Liver (tissue), 9 donors: ENCODE results near the gene CA10. TPM values are rescaled to one million over a fixed set of nuclear protein-coding genes. Genes with fewer than 3 reads are reported as not detected.

Experiments used
- DNase-seq: peaks from one replicate; pipeline ENCODE4 v3.0.0-alpha.2; 2017; ENCODE audit warnings: low spot score
- H3K27ac ChIP-seq, 2 donors: one replicate each; pipeline ENCODE4 v1.7.0; 2013; ENCODE audit warnings: inconsistent platforms in 2 of 2, low read length in 2 of 2, control low read depth in 1 of 2, low read depth in 1 of 2, mild to moderate bottlenecking in 1 of 2
- H3K27me3 ChIP-seq, 4 donors: one replicate each; pipeline versions ENCODE4 v1.6.1 to v1.7.0; 2013; ENCODE audit warnings: low read length in 3 of 4, inconsistent platforms in 1 of 4, mild to moderate bottlenecking in 1 of 4, moderate library complexity in 1 of 4; ENCODE audit not compliant: control insufficient read depth in 4 of 4, insufficient read depth in 4 of 4
- H3K36me3 ChIP-seq, 4 donors: one replicate each; pipeline versions ENCODE4 v1.6.1 to v1.7.0; 2013; ENCODE audit warnings: low read length in 3 of 4, mild to moderate bottlenecking in 3 of 4, low read depth in 1 of 4, moderate library complexity in 1 of 4; ENCODE audit not compliant: control insufficient read depth in 4 of 4, insufficient read depth in 3 of 4
- H3K4me1 ChIP-seq, 4 donors: one replicate each; pipeline versions ENCODE4 v1.6.1 to v1.7.0; 2013; ENCODE audit warnings: low read length in 3 of 4, mild to moderate bottlenecking in 3 of 4, moderate library complexity in 1 of 4; ENCODE audit not compliant: control insufficient read depth in 4 of 4, insufficient read depth in 4 of 4
- H3K4me3 ChIP-seq, 3 donors: one replicate each; pipeline versions ENCODE4 v1.6.1 to v1.7.0; 2013; ENCODE audit warnings: low read length in 3 of 3, control low read depth in 1 of 3, low read depth in 1 of 3, mild to moderate bottlenecking in 1 of 3
- H3K9ac ChIP-seq, 2 donors: one replicate each; pipeline ENCODE4 v1.7.0; 2013; ENCODE audit warnings: low read length in 2 of 2, mild to moderate bottlenecking in 2 of 2, moderate library complexity in 2 of 2, control low read depth in 1 of 2, low read depth in 1 of 2
- H3K9me3 ChIP-seq, 4 donors: one replicate each; pipeline versions ENCODE4 v1.6.1 to v1.7.0; 2013; ENCODE audit warnings: low read length in 3 of 4; ENCODE audit not compliant: control insufficient read depth in 4 of 4
- ATF3 ChIP-seq: IDR thresholded peaks from 2 replicates; pipeline ENCODE4 v1.6.1; 2016; ENCODE audit warnings: antibody characterized with exemption
- CTCF ChIP-seq: fragments of 150-350 bp; IDR thresholded peaks from 2 replicates; pipeline ENCODE4 v1.5.1; 2017; ENCODE audit warnings: improper control_type of control experiment, low read depth, low read length; ENCODE audit not compliant: missing input control
- EGR1 ChIP-seq, 2 donors: IDR thresholded peaks; 2 replicates each; pipeline ENCODE4 v1.6.1; 2016 to 2018; ENCODE audit warnings: antibody characterized with exemption in 2 of 2, low read depth in 2 of 2
- FOXA2 ChIP-seq: IDR thresholded peaks from 2 replicates; pipeline ENCODE4 v1.6.1; 2016; ENCODE audit warnings: antibody characterized with exemption
- HNF4A ChIP-seq, 2 donors: conservative IDR thresholded peaks; 2 replicates each; pipeline ENCODE4 v1.6.1; 2016; ENCODE audit warnings: antibody characterized with exemption in 2 of 2, mild to moderate bottlenecking in 2 of 2
- HNF4G ChIP-seq: IDR thresholded peaks from 2 replicates; pipeline ENCODE4 v1.6.1; 2016; ENCODE audit warnings: antibody characterized with exemption
- JUND ChIP-seq, 2 donors: IDR thresholded peaks; 2 replicates each; pipeline ENCODE4 v1.6.1; 2016; ENCODE audit warnings: antibody characterized with exemption in 2 of 2
- MAX ChIP-seq: IDR thresholded peaks from 2 replicates; pipeline ENCODE4 v1.6.1; 2016; ENCODE audit warnings: antibody characterized with exemption
- RAD21 ChIP-seq, 2 donors: IDR thresholded peaks; 2 replicates each; pipeline ENCODE4 v1.6.1; 2016; ENCODE audit warnings: antibody characterized with exemption in 2 of 2, mild to moderate bottlenecking in 2 of 2
- REST ChIP-seq: IDR thresholded peaks from 2 replicates; pipeline ENCODE4 v1.6.1; 2016; ENCODE audit warnings: antibody characterized with exemption, mild to moderate bottlenecking
- RXRA ChIP-seq, 2 donors: IDR thresholded peaks; 2 replicates each; pipeline ENCODE4 v1.6.1; 2017 to 2018; ENCODE audit warnings: antibody characterized with exemption in 2 of 2, mild to moderate bottlenecking in 1 of 2
- SP1 ChIP-seq: IDR thresholded peaks from 2 replicates; pipeline ENCODE4 v1.6.1; 2018; ENCODE audit warnings: antibody characterized with exemption, mild to moderate bottlenecking
- TAF1 ChIP-seq: conservative IDR thresholded peaks from 2 replicates; pipeline ENCODE4 v1.6.1; 2016; ENCODE audit warnings: antibody characterized with exemption, mild to moderate bottlenecking
- YY1 ChIP-seq: IDR thresholded peaks from 2 replicates; pipeline ENCODE4 v1.6.1; 2016; ENCODE audit warnings: antibody characterized with exemption, mild to moderate bottlenecking
- ZBTB33 ChIP-seq: IDR thresholded peaks from 2 replicates; pipeline ENCODE4 v1.6.1; 2016; ENCODE audit warnings: antibody characterized with exemption
- polyA plus RNA-seq, 2 donors: library from polyadenylated mRNA; stranded (reverse) in 1 of 2; unstranded in 1 of 2; fragments of 200-250 nt in 1 of 2; fragments of >200 nt in 1 of 2; fragmentation: Nextera tagmentation in 1 of 2; extraction: Ambion mirVana in 1 of 2; gene quantifications; one replicate each; pipeline versions ENCODE4 v1.2.1 to v1.2.3, GENCODE V29; 2013 to 2015
- total RNA-seq, 2 donors: library from RNA; depleted of rRNA; stranded (reverse); fragments of >200 nt; gene quantifications; one replicate each; pipeline ENCODE4 v1.2.3, GENCODE V29; 2014
- donor health status: healthy.
- donor health status: healthy.
- donor health status: healthy.
- donor health status: healthy.
- donor health status: healthy.

The CA10 gene
- total and polyA plus RNA-seq, 4 donors, result 0.05 TPM; not detected in 3

- TF ChIP-seq RXRA (IDR thresholded peaks at IDR 0.05) (no peak), HNF4G (no peak), EGR1 (IDR thresholded peaks at IDR 0.05; ENCODE audit: low read depth in 2 of 2) (no peak), ATF3 (no peak), HNF4A (conservative IDR thresholded peaks at IDR 0.05) (no peak)
Observed at GRCh38 chr17:52138752-52139151, 19.8 kb downstream of the CA10 start (continued).

GRCh38 chr17:52138350-52138749, 20.2 kb downstream of the CA10 start:
- DNase-seq, result no peak
- no peaks in the 10 kb centered on the region for H3K9me3 ChIP-seq
- no peak overlapping the region for H3K4me3 ChIP-seq
- no peaks in the 10 kb centered on the region for H3K4me1 ChIP-seq
- no peak overlapping the region for H3K27ac ChIP-seq
- peaks cover 0 to 2% (median 1%) of the 10 kb centered on the region in 4 donors for H3K27me3 ChIP-seq
- no peak overlapping the region for H3K9ac ChIP-seq
- H3K36me3 ChIP-seq, result no peaks in the 10 kb centered on the region
- TF ChIP-seq CTCF, result no peak
- TF ChIP-seq FOXA2, result no peak
- no peak for TF ChIP-seq REST
- TF ChIP-seq ATF3, result no peak
- TF ChIP-seq RXRA (IDR thresholded peaks at IDR 0.05), result no peak
- no peak for TF ChIP-seq EGR1 (IDR thresholded peaks at IDR 0.05; ENCODE audit: low read depth in 2 of 2)
- no peak for TF ChIP-seq HNF4A (conservative IDR thresholded peaks at IDR 0.05)
- TF ChIP-seq ZBTB33, result no peak
- TF ChIP-seq TAF1, result no peak
- no peak for TF ChIP-seq JUND (IDR thresholded peaks at IDR 0.05)
- no peak for TF ChIP-seq RAD21 (IDR thresholded peaks at IDR 0.05)
- no peak for TF ChIP-seq HNF4G
- no peak for TF ChIP-seq MAX
- TF ChIP-seq SP1, result no peak
- no peak for TF ChIP-seq YY1
